Measurements from ENCODE around the gene TEAD4. TPM values are rescaled to one million over a fixed set of nuclear protein-coding genes. Genes with fewer than 3 reads are reported as not detected.

TEAD4 gene
- total and polyA plus RNA-seq, 8 donors = 12.2 to 34.1 (median 13.8) TPM

DNA sequence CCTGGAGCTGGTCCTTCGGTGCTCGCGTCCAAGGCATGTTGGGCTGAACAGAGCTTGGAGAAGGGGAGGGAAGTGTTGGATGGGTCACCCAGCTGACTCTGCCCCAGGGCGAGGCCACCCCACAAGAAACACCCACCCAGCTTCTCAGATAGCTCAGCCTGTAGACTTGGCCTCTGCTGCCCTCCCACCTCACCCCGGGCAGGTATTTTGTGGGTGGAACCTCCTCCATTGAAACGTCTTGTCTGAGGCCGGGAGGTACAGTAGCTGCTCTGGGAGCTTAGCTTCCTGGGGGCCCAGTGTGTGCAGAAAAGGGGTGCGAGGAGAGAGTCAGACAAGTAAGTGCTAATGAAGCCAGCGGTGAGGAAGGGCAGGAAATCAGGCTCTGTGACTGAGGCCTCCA lies 63.2 kb downstream of the TEAD4 start:
- Histone ChIP-seq H3K4me3 (no peak overlapping the region), H3K27me3 (no peaks in the 10 kb centered on the region), H3K36me3 (peaks cover 0 to 77% of the 10 kb centered on the region in 2 donors), H3K4me1 (no peaks in the 10 kb centered on the region), H3K9me3 (no peaks in the 10 kb centered on the region), H3K27ac (no peak overlapping the region)
- DNase-seq (no peak), ATAC-seq (no peak)
- intact Hi-C loops (cut with DNase I) = no loop called here
- TF ChIP-seq, protein P1, sequence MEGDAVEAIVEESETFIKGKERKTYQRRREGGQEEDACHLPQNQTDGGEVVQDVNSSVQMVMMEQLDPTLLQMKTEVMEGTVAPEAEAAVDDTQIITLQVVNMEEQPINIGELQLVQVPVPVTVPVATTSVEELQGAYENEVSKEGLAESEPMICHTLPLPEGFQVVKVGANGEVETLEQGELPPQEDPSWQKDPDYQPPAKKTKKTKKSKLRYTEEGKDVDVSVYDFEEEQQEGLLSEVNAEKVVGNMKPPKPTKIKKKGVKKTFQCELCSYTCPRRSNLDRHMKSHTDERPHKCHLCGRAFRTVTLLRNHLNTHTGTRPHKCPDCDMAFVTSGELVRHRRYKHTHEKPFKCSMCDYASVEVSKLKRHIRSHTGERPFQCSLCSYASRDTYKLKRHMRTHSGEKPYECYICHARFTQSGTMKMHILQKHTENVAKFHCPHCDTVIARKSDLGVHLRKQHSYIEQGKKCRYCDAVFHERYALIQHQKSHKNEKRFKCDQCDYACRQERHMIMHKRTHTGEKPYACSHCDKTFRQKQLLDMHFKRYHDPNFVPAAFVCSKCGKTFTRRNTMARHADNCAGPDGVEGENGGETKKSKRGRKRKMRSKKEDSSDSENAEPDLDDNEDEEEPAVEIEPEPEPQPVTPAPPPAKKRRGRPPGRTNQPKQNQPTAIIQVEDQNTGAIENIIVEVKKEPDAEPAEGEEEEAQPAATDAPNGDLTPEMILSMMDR (IDR thresholded peaks at IDR 0.05) = no peak

DNA sequence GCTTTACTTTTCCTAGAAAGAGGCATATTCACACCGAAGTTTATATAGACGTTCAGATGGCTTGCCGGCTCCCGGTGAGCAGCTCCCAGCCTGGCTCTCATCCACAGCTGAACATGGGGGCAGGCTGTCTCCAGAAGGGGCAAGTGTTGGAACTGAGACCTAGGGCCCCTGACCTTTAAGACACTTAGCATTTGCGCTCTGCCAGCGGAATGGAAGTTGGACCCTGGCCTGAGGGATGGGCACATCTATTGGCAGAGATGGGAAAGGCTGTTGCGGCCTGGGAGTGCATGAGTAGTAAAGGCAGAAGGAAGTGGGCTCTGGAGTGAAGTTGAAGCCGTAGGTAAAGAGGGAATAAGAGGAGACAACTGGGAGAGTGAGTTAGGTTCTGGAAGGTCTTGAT lies 63.8 kb downstream of the TEAD4 start:
- ATAC-seq (no peak), DNase-seq (no peak)
- Histone ChIP-seq H3K4me3 (no peak overlapping the region), H3K9me3 (no peaks in the 10 kb centered on the region), H3K27ac (no peak overlapping the region), H3K4me1 (no peaks in the 10 kb centered on the region), H3K36me3 (peaks cover 0 to 77% of the 10 kb centered on the region in 2 donors), H3K27me3 (no peaks in the 10 kb centered on the region)
- intact Hi-C loops (cut with DNase I) = no loop called here
- TF ChIP-seq, protein P1 (IDR thresholded peaks at IDR 0.05) = no peak

DNA sequence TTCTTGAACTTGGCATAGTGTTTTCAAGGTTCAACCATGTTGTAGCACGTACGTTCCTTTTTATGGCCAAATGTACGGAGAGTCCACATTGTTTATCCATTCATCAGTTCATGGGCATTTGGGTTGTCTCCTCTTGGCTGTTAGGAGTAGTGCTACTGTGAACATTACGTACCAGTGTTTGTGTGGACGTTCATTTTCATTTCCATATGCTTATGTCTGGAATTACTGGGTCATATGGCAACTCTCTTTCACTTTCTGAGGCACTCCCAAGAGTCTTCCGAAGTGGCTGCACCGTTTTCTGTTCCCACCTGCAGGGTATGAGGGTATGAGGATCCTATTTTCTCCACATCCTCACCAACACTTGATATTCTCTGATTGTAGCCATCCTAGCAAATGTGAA lies 68.9 kb downstream of the TEAD4 start:
- no peak for ATAC-seq
- no peak overlapping the region for H3K27ac ChIP-seq
- TF ChIP-seq, protein P1 (IDR thresholded peaks at IDR 0.05) = no peak
- no peaks in the 10 kb centered on the region for H3K4me1 ChIP-seq
- peaks cover 0 to 63% of the 10 kb centered on the region in 2 donors for H3K36me3 ChIP-seq
- intact Hi-C loops (cut with DNase I) = no loop called here
- H3K27me3 ChIP-seq = no peaks in the 10 kb centered on the region
- no peaks in the 10 kb centered on the region for H3K9me3 ChIP-seq
- no peak for DNase-seq
- no peak overlapping the region for H3K4me3 ChIP-seq

DNA sequence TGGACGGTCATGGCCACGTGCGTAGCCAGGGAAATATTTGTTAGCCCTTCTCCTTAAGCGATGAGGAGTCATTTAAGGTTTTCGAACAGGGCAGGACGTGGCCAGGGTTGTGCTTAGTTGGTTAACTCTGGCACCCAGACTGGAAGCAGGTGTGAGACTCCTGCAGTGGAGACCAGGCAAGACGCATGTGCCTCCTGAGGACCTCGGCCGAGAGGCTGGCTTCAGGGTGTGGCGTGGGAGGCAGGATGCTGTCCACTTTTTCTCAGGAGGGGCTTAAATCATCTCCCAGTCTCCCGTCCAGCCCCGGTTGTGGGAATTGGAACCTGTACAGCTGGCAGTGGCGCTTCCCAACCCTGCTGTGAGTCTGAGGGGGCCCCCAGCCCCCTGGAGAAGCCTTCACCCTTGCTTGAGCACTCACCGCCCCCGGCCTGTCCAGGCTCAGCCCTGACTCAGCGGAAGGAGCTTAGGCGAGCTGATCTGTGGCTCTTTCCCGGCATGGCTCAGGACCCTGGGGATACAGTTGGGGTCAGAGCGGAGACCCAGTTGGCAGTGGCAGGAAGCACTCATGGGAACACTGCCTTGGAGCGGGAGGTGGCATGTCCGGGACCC lies 71.7 kb downstream of the TEAD4 start:
- H3K9me3 ChIP-seq = no peaks in the 10 kb centered on the region
- no peaks in the 10 kb centered on the region for H3K27me3 ChIP-seq
- no peak for DNase-seq
- no peak overlapping the region for H3K4me3 ChIP-seq
- H3K4me1 ChIP-seq = peaks cover 0 to 10% of the 10 kb centered on the region in 2 donors
- intact Hi-C loops (cut with DNase I) = loop anchor here in 1 of 2 donors (10.0 kb wide), 1 partner anchor 186 kb away; no protein-coding TSS in a partner anchor
- no peak for ATAC-seq
- TF ChIP-seq, protein P1 (IDR thresholded peaks at IDR 0.05) = no peak
- H3K36me3 ChIP-seq = peaks cover 0 to 49% of the 10 kb centered on the region in 2 donors
- no peak overlapping the region for H3K27ac ChIP-seq

DNA sequence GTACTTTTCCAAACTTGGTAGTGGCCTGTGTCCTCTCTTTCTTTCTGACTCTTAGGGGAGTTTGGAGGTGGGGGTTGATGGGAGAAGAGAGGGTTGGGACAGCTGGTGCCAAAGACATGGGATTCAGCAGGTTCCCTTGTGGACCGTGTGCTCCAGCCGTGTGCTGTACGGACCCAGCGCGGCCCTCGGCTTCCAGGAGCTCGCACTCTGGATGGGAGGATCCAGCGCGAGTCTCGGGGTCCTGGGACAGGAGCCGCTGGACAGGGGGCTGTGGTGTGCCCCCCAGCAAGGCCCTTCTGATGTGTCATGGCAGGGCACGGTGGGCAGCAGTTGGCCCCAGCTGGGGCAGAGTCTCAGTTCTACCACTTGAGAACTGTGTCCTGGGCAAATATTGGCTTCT lies 73.0 kb downstream of the TEAD4 start:
- TF ChIP-seq, protein P1 (IDR thresholded peaks at IDR 0.05) = no peak
- no peak overlapping the region for H3K27ac ChIP-seq
- peaks cover 0 to 44% of the 10 kb centered on the region in 2 donors for H3K36me3 ChIP-seq
- no peak for DNase-seq
- H3K4me3 ChIP-seq = no peak overlapping the region
- intact Hi-C loops (cut with DNase I) = loop anchor here in 1 of 2 donors (10.0 kb wide), 1 partner anchor 187 kb away; no protein-coding TSS in a partner anchor
- H3K4me1 ChIP-seq = peaks cover 0 to 10% of the 10 kb centered on the region in 2 donors
- H3K9me3 ChIP-seq = no peaks in the 10 kb centered on the region
- no peak for ATAC-seq
- H3K27me3 ChIP-seq = no peaks in the 10 kb centered on the region
